Measurements from ENCODE around the gene KCNK2.

Gene KCNK2

DNA sequence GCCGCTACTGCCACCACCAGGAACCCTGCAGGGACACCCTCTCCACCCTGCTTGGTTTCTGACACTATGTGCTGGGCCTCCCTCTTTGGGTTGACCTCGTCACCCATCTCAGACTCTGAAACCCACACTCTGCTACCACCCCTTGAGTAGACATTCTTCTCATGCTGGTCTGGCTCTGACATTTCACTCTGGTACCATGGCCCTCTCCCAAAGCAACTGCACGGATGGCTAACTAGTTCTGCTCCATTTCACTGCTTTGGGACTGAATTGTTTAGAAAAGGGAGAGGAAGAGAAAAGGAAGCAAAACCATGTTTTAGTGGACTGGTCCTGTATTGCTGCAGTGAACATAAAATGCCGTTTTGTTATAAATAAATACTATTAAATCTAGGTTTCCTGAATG lies 137.8 kb downstream of the KCNK2 start:
- TF ChIP-seq, protein P1, sequence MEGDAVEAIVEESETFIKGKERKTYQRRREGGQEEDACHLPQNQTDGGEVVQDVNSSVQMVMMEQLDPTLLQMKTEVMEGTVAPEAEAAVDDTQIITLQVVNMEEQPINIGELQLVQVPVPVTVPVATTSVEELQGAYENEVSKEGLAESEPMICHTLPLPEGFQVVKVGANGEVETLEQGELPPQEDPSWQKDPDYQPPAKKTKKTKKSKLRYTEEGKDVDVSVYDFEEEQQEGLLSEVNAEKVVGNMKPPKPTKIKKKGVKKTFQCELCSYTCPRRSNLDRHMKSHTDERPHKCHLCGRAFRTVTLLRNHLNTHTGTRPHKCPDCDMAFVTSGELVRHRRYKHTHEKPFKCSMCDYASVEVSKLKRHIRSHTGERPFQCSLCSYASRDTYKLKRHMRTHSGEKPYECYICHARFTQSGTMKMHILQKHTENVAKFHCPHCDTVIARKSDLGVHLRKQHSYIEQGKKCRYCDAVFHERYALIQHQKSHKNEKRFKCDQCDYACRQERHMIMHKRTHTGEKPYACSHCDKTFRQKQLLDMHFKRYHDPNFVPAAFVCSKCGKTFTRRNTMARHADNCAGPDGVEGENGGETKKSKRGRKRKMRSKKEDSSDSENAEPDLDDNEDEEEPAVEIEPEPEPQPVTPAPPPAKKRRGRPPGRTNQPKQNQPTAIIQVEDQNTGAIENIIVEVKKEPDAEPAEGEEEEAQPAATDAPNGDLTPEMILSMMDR (IDR thresholded peaks at IDR 0.05; ENCODE audit: unreplicated experiment in 3 of 3) = no peak
- Mint-ChIP-seq H3K9me3 (no peaks in the 10 kb centered on the region), H3K4me3 (no peak overlapping the region), H3K27me3 (ENCODE audit: low read depth) (no peaks in the 10 kb centered on the region), H3K4me1 (peaks cover 16% of the 10 kb centered on the region), H3K27ac (no peak overlapping the region), H3K36me3 (ENCODE audit: low read depth) (no peaks in the 10 kb centered on the region)

DNA sequence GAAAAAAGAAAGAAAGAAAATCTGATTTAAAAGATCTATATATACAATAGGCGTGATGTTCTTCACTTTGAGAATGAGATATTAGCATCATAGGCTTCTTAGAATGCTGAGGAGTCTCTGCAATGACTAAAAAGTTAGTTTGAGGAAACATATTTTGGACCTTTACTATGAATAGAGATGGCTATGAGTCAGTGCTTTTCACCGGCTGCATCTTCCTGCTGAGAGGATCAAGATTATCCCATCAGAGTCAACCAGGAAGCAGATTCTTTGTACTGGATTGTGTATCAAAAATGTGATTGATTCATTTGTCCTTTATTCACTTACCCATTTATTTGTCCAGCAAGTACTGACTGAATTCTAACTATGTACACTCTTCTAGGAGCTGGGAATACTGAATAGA lies 144.2 kb downstream of the KCNK2 start:
- Mint-ChIP-seq H3K36me3 (ENCODE audit: low read depth) (no peaks in the 10 kb centered on the region), H3K9me3 (no peaks in the 10 kb centered on the region), H3K27ac (no peak overlapping the region), H3K4me3 (no peak overlapping the region), H3K4me1 (no peaks in the 10 kb centered on the region), H3K27me3 (ENCODE audit: low read depth) (no peaks in the 10 kb centered on the region)
- TF ChIP-seq, protein P1 (IDR thresholded peaks at IDR 0.05; ENCODE audit: unreplicated experiment in 3 of 3) = no peak

DNA sequence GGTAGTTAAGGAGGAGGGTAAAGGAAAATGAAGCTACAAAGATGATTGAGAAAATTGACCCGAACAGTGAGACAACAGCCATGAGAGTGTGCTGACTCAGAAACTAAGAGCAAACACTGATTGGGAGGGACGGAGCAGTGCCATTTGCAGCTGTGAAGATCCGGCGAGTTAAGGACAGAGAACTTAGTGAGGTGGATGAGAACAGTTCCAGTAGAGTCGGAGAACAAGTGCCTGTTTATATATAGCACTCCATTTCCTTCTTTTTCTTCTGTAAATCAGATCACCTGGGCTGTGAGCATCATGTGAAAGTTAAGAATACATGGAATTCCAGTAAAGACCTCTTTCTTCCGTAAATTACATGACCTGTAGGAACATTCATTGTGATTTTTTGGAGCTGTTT lies 145.7 kb downstream of the KCNK2 start:
- no peaks in the 10 kb centered on the region for H3K4me1 Mint-ChIP-seq
- H3K4me3 Mint-ChIP-seq = no peak overlapping the region
- no peaks in the 10 kb centered on the region for H3K36me3 Mint-ChIP-seq (ENCODE audit: low read depth)
- no peak overlapping the region for H3K27ac Mint-ChIP-seq
- H3K27me3 Mint-ChIP-seq (ENCODE audit: low read depth) = no peaks in the 10 kb centered on the region
- H3K9me3 Mint-ChIP-seq = no peaks in the 10 kb centered on the region
- TF ChIP-seq, protein P1 (IDR thresholded peaks at IDR 0.05; ENCODE audit: unreplicated experiment in 3 of 3) = no peak

DNA sequence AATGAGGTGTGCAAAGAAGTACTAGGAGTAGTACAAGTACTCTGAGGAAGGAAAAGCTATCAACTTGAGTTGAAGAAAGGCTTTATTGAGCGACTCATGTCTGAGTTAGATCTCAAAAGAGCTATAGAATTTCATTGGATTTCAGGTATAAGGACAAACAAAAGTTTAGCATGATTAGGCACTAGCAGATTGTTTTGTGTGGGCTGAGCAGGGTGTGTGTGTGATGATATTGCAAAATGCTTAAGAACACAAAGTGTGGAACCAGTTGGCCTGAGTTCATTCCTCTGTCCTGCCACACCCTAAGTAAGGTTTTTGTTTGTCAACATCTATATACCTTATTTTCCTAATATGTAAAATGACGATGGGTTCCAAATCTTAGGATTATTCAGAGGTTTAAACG lies 158.9 kb downstream of the KCNK2 start:
- Mint-ChIP-seq H3K27me3 (ENCODE audit: low read depth) (no peaks in the 10 kb centered on the region), H3K4me1 (peaks cover 8% of the 10 kb centered on the region), H3K9me3 (no peaks in the 10 kb centered on the region), H3K4me3 (no peak overlapping the region), H3K36me3 (ENCODE audit: low read depth) (no peaks in the 10 kb centered on the region), H3K27ac (no peak overlapping the region)
- TF ChIP-seq, protein P1 (IDR thresholded peaks at IDR 0.05; ENCODE audit: unreplicated experiment in 3 of 3) = no peak

DNA sequence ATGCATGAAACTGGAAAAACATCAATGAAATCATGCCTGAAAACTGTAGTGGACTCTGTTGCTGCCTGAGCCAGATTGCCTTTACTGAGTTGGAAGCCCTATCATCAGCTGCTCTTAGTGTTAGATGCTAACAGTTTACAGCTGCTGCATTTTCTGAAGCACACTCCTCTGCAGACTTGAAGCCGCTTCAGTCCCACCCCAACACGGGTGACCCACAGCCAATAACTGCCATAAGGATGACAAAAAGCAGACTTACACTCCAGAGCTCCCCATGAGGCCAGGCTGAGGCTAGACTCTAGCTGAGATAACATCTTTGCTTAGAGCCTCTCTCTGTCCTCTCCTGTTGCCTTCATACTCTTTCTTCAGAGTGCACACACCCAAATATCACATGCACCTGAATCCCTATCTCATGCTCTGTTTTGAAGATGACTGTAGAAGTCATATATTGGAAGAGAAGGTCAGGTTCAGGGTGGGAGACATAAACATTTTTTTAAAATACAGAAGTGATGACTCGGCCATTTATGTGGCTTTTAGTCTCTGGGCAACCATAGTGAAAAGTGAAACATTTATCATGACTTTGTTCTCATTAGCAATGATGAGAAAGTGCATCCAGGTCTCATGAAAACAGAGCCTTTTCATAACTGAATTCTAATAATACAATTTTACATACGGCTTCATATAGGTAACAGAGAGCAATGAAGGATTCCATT lies 161.0 kb downstream of the KCNK2 start:
- H3K27ac Mint-ChIP-seq = no peak overlapping the region
- TF ChIP-seq, protein P1 (IDR thresholded peaks at IDR 0.05; ENCODE audit: unreplicated experiment in 3 of 3) = no peak
- peaks cover 8% of the 10 kb centered on the region for H3K4me1 Mint-ChIP-seq
- peaks cover 5% of the 10 kb centered on the region for H3K27me3 Mint-ChIP-seq (ENCODE audit: low read depth)
- no peaks in the 10 kb centered on the region for H3K36me3 Mint-ChIP-seq (ENCODE audit: low read depth)
- no peak overlapping the region for H3K4me3 Mint-ChIP-seq
- no peaks in the 10 kb centered on the region for H3K9me3 Mint-ChIP-seq

DNA sequence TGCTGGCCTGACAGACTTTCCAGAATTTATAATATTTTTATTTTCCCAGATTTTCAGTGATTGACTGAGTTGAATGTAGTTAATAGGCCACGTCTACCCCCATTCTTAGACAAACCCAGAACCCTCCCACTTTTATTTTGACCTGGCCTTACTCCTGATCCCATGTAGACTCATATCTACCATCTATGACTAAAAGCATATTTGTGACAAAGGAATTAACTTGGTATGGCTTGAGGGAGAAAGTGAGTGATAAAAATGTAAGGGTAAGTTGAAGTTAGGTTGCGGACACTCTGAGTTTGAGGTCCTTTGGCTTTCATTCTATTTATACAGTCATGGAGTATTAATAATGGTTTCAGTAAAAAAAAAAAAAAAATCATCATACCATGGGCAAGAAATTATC lies 168.4 kb downstream of the KCNK2 start:
- Mint-ChIP-seq H3K4me1 (no peaks in the 10 kb centered on the region), H3K36me3 (ENCODE audit: low read depth) (no peaks in the 10 kb centered on the region), H3K27ac (no peak overlapping the region), H3K4me3 (no peak overlapping the region), H3K9me3 (no peaks in the 10 kb centered on the region), H3K27me3 (ENCODE audit: low read depth) (peaks cover 5% of the 10 kb centered on the region)
- TF ChIP-seq, protein P1 (IDR thresholded peaks at IDR 0.05; ENCODE audit: unreplicated experiment in 3 of 3) = no peak

All from nephron (organoid).